ENCODE measurements around the gene CYBC1. TPM values are rescaled to one million over a fixed set of nuclear protein-coding genes. Genes with fewer than 3 reads are reported as not detected.

The CYBC1 gene
- 37.6 and 54.3 TPM in 2 replicates for total RNA-seq

DNA sequence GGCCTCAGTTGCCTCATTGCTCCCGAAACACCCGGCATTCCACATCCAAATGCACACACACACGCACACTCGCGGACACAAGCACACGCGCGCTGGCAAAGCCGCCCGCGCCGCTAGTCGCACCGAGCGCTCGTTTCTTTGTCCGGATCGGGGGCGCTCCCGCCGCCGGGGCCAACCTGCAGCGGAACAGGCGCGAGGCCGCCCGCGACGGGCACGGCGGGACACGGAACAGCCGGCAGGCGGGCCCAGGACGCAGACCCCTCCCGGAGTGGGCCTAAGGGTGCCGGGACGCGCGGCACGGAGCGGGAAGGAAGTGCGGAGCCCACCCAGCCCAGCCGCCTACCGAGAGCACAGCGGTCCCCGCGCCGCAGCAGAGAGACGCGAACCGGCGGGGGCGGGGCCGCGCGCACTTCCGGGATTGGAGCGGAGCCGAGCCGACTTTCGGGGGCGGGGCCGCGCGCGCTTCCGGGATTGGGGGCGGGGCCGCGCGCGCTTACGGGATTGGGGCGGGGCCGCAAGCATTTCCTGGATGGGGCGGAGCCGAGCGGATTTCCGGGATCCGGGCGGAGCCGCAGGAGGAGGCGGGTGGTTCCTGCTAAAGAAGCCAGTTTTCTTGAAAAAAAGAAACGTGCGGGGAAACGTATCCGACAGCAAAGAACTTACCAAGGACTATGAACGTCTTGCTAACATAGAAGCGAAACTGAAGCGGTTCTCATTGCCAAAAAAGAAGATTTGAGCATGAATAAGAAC, at the start of gene CYBC1:
Gene CYBC1, minus strand, starts transcription at position 396 of the 750 bp plus-strand sequence. CDS start 1,498 bp downstream, outside the sequence.

DNA sequence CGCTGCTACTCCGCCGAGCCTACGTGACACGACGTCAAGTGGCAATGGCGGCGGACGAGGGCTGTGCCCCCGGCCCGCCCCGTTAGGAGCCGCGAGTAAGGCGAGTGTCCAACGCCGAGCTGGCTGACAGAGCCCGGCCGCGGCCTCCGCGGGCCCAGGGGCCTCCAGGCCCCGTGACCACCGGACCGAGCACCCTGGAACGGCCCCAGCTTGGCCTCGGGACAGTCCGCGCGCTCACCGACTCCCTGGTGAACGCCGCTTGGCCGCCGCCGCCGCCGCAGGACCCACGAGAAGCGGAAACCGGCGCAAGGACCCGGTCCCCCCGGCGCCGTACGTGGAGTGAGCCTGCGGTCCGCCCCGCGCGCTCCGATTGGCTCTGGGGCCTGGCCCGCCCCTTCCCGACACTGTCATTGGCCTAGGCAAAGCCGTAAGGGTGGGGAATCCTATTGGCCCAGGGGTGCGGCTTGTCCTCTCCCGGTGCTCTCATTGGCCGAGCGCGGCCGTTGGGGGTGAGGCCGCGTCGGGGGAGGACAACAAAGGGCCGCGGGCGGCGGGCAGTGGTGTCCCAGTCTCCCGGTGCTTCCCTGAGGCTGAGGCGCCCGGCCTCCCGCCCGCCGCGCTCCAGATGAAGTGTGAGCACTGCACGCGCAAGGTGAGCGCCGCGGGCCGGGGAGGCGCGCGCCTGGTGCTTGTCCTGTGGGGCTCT, 7.8 kb upstream of the CYBC1 start, which contains the start of gene NARF:
Gene NARF, plus strand, starts transcription at position 563 of the 706 bp plus-strand sequence. Its CDS starts 63 bp downstream, at position 626.

DNA sequence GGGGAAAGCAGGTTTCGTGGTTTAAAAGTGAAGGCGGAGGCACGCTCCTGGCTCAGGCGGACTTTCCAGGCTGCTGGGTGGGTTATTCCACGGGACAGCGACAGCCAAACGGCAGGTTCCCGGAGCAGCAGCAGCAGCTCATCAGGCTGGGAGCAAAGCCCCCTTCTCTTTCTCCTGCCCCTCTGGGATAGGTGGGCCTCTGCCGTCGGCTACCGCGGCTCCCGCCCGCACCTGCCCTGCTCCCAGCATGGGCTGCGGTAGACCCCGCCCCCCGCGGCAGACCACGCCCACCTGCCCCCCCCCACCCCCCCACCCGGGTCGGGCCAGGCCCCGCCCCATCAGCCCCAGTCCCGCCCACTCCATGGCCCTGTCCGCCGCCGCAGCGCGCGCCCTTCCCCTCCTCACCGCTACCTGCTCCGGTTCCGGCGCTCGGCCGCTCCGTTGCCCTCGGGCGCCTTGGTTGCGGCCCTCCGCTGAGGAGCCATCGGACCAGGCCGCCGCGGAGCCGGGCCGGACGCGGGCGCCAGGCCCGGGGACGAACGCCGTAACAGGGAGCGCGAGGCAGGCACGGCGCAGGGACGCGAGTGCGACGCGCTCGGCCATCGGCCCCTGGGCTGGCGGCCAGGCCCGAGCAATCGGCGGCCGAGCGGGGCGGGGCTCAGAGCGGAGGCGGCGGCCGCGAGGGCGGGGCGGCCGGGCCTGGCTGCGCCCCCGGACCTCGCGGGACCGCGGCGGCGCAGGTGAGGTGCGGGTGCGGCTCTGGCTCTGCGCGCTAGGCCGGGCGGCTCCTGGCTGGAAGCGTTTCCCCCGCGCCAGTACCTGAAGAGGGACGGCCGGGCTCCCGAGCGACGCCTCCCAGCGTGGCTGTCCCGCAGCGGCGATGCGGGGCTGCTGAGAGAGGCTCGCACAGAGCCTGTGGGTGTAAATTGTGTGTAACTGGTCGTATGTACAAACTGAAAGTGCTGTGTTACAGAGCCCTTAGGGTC, 32.3 kb downstream of the CYBC1 start, which contains the start of the genes HEXD and OGFOD3:
Gene HEXD, plus strand, starts transcription at position 347 of the 986 bp plus-strand sequence. CDS start 1,453 bp downstream, outside the sequence.
Gene OGFOD3, minus strand, starts transcription at position 586 of the 986 bp plus-strand sequence. Its CDS starts 101 bp downstream, at position 485.

Other genes with a start within 250 kb of the CYBC1 start
- 8.5 and 16.2 TPM in 2 replicates for gene CCDC57, start 237.9 kb downstream of the CYBC1 start, total RNA-seq
- gene SLC16A3, start 221.7 kb downstream of the CYBC1 start, total RNA-seq, result 94.0 and 272 TPM in 2 replicates
- gene CSNK1D, start 177.1 kb downstream of the CYBC1 start, total RNA-seq, result 63.6 and 105 TPM in 2 replicates
- gene CD7, start 133.1 kb downstream of the CYBC1 start, total RNA-seq, result not detected in 2 replicates
- 11.6 and 18.5 TPM in 2 replicates for gene SECTM1, start 117.0 kb downstream of the CYBC1 start, total RNA-seq
- not detected in 2 replicates for gene TEX19, start 91.5 kb downstream of the CYBC1 start, total RNA-seq
- gene UTS2R, start 79.0 kb downstream of the CYBC1 start, total RNA-seq, result not detected in 2 replicates
- gene HEXD, start 32.4 kb downstream of the CYBC1 start, total RNA-seq, result 5.5 and 13.2 TPM in 2 replicates
- gene OGFOD3, start 32.2 kb downstream of the CYBC1 start, total RNA-seq, result 21.9 and 28.2 TPM in 2 replicates
- gene NARF, start 8.0 kb upstream of the CYBC1 start, total RNA-seq, result 28.4 and 55.1 TPM in 2 replicates
- gene FOXK2, start 69.0 kb upstream of the CYBC1 start, total RNA-seq, result 47.2 and 64.7 TPM in 2 replicates
- 84.5 and 100 TPM in 2 replicates for gene WDR45B, start 197.7 kb upstream of the CYBC1 start, total RNA-seq
- gene RAB40B, start 247.9 kb upstream of the CYBC1 start, total RNA-seq, result 2.7 and 7.7 TPM in 2 replicates

Data from nasal cavity respiratory epithelium epithelial cell of viscerocranial mucosa (primary cell).